AG20443 (cell line): ENCODE results near the gene EXT2.

ENCODE experiments used
- DNase-seq: peaks from one replicate; pipeline ENCODE4 v3.0.0; 2012; ENCODE audit warnings: low spot score, mixed read lengths

EXT2 gene

DNA sequence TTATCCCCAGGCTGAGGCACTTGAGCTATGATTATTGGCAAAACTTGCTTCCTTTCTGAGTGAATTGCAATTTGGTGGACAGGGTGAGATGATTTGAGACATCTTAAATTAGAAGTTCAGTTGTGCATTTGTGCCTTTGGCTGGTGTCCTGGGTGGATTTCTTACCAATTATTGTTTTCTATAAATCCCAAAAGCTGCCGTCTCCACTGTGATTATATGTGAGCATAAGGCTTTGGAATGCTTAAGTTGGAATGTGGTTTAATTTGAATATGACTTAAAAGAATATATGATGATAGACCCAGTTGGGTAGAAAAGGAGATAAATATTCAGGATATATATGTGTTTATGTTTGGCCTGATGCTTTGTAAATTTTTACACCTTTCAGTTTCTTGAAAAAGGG is 70.0 kb downstream of the EXT2 start:
- DNase-seq, result no peak

DNA sequence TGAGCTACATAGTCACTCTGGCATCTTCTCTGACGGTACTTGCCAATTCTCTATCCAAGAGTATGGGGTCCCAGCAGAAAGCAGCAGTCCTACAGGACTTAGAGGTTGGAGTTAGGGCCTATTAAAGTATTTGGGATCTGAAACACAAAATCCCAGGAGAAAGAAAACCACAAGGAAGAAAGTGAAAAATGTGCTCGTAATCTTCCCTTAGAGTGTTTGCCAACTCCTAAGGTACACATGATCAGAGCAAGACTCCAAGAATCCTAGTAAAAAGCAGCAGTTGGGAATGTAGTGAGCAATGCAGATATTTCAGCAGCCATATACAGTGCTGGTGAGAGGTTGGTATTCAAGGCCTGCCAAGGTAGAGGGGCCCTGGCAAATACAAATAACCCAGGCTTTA is 71.6 kb downstream of the EXT2 start:
- DNase-seq, result no peak

DNA sequence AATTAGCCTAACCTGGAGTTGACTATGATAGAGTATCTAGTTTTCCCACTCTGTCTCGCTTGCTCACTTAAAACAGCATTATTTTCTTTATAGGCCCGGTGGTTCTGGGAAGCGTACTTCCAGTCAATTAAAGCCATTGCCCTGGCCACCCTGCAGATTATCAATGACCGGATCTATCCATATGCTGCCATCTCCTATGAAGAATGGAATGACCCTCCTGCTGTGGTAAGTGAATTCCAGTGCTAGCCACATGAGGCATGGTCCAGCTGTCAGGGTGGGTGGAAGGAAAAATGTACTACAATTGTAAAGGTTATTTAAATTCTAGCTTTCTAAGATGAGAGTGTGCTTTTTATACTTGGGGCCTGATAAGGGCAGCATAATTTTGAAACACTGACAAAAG is 76.0 kb downstream of the EXT2 start:
- DNase-seq, result no peak

DNA sequence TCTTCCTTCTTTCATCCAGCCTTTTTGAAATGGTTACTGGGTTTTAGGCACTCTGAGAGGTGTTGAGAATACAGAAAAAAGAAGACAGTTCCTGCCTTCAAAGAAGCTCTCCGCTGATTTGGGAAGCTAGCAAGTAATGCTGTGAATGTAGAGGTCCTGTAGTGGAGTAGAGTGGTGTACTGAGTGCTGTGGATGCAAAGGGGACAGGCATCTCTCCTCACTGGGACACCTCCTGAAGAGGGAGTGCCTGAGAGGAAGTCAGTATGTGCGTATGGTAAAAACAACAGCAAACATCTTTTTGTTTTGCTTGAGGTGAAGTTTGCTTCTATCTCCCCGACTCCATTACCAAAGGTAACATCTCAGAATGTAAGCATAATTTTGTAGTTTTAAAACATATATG is 77.5 kb downstream of the EXT2 start:
- DNase-seq, result no peak

DNA sequence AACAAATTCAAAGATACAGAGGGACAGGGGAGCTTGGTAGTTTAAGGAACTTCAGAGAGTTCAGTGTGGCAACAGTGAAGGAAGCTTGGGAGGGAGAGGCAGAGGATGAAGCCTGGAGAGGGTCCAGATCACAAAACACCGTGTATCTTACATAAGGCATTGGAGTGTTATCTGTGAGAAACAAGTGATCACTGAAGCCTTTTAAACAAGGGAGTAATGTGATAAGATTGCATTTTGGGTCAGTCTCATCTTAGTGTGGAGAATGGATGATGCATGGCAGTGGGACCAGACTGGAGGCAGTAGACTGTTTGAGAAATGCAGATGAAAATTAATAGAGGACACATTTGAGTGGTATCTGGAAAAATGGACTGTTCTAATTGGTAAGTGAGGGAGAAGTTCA is 79.4 kb downstream of the EXT2 start:
- DNase-seq, result no peak

DNA sequence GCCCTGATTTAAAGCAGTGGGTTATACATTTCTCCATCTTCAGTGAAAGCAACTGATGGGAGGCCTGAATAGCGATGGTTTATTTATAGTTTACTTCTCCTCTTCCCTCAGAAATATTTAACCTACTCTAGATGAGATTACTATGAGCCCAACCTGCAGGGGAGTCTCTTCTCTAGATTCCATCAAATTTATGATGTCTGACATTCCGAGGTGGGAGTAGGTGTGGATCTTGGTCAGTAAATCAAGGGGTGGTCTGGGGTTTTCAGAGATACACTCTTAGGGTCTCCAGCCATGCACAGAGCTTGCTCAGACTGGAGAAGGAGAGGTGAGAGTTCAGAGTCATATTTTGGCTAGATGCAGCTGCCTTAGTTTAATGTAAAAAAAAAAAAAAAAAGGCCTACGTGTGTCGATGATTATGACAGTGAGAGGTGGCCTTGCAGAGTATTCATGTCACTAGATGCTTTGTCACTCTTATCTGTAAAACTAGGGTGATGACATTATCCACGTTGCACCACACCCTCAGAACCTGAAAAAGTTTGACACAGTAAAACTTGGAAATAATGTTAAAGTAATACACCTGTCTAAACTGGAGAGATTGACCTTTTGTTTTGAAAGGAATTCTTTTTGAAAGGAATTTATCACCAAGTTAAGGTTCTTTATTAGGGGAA is 81.2 kb downstream of the EXT2 start:
- DNase-seq, result no peak

DNA sequence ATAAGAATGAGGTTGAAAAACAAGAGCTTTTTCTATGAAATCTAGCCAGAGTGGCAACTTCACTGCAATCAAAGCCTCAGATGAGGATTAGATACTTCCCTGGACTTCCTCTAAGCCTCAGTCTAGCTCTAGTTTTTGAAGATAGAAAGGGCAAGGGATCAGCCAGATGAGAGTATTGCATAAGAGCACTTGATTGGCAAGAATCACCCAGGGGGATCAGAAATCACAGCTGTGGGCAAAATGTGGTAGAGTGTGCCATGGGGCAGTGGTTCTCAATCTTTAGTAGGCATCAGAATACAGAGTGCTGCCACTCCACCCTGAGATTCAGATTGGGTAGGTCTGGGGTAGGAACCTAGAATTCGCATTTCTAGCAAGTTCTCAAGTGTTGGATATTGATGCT is 82.4 kb downstream of the EXT2 start:
- no peak for DNase-seq

DNA sequence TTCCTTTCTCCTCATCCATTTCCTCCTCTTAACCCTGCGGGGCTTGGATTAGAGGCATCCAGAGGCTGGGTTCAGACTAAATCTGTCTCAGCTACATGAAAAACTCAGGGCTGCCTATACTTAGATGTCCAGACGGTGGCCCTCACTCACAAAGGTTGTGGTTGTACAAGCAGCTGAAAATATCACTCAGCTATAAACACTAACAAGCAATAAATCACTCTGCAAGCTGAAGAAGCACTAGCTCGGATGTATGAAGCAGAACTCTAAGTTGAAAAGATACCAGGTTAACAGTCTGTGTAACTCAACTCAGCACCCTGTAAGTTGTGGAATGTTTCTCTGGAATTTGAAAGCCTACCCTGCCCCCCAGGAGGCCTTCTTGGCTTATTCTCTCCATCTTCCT is 82.9 kb downstream of the EXT2 start:
- peak; percentile 31 for DNase-seq

DNA sequence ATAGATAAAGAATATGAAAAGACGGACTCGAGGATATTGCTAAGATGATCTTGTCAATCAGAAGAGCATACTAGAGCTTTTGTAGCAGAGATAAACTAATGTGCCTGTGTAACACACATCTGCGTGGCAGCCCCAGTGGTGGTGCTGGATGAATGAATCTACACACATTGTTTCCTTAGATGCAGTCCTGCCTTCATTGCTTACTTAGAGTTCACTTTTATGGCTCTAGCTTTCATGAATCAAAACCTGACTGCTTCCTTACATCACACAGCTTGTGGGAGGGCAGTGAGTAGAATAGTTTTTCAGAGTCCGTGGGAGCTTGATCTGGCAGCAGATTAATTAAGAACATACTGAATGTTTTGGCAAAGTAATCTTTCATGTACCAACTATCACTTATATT is 83.7 kb downstream of the EXT2 start:
- peak; percentile 15 for DNase-seq

DNA sequence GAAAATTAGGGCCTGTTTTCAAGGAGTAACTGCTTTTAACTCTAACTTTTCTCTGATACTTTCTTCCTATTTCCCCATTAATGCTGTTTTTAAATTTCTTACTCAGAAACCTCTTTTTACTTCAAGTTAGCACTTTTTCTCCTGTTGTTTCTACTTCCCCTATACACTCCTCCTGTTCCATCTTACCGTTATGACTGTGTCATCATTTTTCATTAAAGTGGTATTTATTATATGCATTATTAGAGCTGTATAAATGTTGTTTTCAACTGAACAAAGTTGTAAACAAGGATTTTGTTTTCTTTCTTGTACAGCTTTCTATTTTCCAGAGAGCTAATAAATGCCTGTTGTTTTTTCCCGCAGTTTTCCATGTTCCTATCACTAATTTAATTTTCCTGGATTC is 84.6 kb downstream of the EXT2 start:
- DNase-seq, result no peak

DNA sequence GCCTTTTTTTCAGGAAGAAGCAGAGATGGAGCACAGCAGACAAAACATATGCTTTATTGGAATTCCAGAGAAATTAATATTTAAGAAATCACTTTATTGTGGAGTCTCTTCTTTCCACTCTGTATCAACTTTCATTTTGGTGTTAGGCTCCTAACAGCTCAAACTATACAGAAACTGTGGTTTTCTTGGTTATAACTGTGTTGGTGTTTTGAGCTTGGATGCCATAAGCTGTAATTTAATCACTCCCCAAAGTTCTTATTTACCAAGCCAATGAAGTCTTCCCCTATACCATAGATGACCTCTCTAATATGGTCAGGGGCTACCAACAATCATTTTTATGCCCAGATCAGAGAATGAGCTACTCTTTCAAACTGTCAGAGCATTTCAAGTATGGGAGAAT is 90.0 kb downstream of the EXT2 start:
- DNase-seq, result no peak

DNA sequence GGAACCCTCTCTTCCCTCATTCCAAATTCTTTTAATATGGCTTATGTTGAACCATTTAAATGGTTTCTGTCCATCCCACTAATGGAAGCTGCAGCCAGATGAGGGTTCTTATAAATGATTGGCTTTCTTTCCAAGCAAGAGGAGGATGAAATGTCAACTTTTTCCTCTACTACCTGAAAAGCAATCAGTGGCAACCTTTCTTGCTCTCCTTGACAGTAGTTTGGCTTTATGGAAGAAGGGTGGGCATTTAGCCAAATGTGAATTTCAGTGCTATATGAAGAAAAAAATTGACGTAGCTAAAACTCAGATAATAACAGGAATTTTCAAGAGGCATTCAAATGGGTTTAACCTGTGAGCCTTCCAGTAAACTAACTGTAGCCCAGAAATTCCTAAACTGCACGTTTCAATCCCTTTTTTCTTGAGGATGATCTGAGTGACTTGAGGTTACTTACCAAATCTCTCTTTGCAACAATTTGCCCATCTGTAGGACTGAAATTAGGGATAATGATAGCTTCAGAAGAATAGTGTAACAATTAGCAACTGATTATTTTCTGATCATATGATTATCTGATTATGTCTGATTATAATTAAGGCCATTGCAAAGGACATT is 90.9 kb downstream of the EXT2 start:
- DNase-seq, result no peak

DNA sequence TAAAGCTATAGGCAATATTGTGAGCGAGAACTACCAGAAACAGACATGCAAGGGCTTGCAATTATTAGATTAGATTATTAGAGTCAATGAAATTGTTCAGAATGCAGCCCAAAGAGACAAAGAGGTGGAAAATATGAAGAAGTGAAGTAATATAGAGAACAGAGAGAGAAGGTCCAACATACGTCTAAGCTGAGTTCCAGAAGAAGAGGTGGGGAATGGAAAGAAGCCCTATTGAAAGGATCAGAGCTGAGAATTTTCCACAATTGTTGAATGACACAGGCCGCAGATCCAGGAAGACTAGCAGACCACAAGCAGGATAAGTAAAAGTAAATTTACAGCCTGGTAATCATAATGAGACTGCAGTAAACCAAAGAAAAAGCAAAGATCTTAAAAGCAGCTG is 93.2 kb downstream of the EXT2 start:
- no peak for DNase-seq

DNA sequence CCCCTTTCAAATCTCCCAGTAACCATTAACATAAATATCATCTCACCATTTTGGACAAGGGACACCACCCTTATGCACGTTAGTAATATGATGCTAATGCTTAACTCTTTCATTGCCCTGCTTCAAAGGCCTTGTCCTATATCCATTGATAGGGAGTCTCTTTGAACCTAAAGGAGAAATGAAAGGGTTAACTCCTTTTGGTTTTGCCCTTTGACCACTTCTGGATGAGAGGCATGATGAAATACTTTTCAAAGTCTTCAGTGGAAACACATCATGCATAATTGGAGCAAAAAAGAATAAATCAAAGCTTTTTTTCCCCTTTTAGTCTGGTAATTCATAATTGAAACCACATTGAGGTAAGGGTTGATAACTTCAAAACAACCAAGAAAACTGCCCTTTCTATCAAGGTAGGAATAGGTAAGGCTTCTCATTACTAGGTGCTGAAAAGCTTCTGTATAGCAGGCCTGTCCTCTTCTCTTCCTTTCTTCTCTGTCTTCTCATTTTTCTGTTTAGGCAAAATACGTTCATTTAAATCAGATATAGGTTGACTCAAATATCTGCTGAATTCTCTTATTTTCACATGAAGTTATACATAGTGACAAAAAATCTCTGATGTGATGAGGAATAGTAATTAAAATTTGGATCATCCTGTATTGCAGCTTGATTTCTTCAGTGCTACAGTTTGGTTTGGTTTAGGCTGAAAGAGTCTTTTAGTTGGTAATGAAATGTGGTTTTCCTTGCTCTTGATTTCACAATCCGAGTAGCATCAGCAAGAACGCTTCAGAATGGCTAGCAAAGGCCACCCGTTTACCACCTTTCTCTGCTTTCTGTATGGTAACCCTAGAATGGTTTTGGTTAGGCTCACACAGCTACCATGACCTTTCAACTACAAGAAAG is 94.8 kb downstream of the EXT2 start:
- no peak for DNase-seq

DNA sequence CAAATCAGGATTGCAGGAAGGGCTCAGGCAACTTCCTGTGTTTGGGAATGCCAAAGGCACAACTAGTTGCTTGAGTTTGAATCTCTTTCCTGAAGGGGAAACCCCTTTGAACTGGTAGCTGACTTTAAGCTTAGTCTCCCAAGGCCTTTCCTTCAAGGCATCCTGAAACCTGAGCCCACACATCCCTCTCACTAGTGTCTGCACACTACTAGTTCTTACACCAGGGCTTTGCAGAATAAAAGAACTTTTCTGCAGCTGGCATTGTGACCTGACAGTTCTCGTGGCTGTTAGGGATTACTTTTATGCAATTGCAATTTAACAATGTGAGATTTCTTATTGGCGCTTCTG is 95.4 kb downstream of the EXT2 start:
- no peak for DNase-seq

DNA sequence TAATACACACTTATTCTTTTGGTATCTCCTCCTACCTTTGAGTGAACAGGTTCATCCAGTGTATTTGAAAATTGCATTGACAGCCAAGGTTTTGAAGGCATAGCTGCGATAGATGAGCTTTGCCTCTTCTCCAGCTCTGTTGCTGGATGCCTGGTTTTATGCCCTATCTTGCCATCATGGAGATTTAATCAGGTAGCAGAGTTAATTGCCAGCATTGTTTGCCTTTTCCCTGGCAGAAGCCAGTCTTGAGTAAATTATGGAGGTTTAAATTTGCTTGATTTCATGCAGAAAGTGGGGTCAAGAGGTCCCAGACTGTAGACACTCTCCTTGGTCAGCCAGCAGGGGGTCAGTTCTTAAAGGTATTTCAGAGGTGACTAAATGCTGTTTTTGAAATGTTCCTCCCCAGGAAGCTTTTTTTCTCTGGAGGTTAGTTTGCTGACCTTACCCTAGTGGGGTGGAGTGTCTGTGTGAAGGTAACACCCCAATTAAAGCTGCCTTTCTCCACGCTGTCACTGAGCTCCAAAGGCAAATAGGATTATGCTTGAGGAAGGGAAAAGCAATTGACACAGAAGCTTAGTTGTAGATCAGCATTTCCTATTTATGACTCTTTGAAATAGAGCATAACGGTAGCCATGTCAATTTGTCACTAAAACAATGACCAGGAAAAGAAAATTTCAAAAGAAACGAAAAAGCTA is 96.0 kb downstream of the EXT2 start:
- DNase-seq, result no peak

DNA sequence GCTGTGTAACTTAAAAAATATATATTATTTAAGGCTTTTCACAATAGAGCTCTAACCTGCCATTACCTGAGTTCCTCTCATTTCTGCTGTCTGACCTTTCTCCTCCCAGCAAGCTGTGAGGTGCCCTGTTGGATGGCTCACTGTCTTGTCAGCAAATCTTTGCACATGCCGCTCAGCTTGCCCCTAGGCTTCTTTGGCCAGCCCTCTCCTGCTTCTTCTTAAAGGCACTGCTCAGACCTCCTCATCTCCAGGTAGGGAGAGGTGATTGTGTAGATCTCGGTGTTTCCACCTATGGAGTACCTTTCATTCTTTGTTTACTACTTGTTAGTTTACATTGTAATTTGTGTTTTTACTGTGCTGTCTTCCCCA is 96.5 kb downstream of the EXT2 start:
- DNase-seq, result no peak

DNA sequence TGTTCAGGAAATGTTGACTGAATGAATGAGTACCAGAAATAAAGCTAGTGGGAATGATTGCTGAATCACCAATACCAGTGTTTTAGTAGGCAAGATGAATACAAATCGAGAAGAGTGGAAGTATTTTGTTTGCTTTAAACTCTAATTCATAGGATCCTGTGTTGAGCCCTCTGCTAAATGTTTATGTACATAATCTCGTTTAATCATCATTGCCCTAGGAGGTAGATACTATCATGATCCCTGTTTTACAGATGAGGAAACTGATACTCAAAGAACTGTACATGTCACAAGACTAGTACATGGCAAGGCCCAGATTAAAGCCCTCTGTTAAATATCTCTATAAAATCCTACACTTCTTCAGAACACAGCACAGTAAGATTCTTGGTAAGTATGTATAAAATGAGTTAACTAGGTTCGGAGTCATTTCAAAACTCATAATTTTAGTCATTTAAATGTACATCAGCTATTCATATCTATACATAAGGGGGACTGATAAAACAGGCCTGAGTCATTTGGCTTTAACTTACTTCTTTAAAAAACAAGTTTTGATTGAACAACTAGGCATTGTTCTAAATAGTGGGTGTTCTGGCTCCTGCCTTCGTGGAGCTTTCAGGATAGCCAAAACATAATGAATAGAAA is 97.1 kb downstream of the EXT2 start:
- no peak for DNase-seq

DNA sequence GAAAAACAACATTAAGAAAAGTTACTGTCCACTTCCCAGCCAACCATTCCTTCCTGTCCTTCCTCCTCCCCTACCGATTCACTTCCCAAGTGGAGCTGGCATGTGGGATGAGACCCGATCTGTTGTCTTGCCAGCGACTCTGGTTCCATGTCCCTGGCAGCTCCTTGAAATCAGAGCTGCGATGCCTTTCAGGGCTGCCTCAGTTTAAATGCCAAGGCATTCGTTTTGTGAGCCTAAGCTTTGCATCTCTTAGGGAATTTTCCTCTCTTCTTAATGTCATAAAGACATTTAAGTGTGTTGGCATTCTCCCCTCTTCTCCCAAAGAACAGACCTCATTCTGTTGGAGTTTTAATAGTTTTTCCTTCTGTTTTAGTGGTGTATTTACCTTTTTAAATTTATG is 98.4 kb downstream of the EXT2 start:
- DNase-seq, result no peak

DNA sequence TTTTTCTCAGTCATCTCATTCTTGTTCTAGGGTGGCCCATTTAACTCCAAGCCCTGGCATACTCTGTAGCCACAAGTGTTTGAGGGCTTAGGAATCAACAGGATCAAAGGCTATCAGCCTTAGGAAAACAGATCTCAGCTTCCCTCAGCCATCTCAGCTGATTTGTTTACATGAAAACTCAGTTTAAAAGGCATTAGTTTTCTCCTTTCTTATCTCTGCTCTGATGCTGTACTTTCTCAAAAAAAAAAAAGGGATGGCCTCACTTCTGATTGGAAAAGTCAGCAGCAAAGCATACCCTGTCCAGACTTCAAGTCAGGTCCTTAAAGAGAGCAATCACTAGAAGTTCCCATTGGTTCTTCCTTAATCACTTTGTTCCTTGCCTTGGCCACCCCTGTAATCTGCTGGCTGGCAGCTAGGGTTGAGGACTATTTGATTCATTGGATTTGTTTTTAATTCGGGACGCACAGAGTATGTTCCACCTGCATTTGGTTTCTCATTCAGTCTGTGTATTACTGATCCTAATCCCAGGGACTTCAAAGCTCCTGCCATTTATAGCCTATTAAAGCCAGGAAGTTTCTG is 102.8 kb downstream of the EXT2 start:
- DNase-seq, result no peak

DNA sequence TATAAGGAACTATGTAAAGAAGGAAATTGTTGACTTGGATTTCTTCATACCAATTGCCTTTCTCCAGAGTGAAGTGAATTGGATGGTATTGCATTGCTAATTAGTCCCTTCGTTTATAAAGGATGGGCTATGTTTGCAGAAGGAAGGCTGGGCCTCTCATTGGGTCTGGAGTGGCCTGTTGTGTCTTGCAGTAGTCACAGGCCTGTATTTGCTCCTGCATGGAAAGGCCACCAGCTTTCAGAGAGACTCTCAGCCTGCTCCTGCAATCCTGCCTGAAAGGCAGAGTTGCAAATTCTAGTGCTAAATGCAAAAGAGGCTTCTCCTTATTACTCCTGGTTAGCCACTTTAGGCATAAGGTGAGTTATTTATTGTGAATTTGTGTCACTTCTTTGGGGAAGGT is 103.8 kb downstream of the EXT2 start:
- no peak for DNase-seq

DNA sequence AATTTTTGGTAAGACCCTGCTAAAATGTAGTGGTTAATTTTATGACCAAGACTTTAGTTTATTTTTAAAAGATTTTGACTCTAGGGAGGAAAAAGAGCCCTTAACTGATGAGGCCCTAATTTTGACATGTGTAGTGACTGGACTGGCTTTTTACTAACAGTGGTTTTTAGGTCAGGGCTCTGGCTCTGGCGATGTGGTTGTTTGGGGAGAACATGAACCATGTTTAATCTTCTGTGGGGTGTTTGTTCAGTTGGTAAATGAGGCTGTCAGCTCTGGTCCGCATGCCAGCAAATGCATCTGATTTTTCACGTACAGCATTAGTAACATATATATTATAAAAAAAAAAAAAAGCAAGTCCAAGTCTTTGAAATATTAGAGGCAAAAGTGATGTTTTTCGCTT is 104.3 kb downstream of the EXT2 start:
- no peak for DNase-seq
